HT1080 (cell line): ENCODE measurements around the gene HMCN2. TPM values are rescaled to one million over a fixed set of nuclear protein-coding genes. Genes with fewer than 3 reads are reported as not detected.

Experiments
- DNase-seq: peaks from one replicate; pipeline ENCODE4 v3.0.0-alpha.2; 2015; ENCODE audit warnings: low read depth
- total RNA-seq: library from RNA; depleted of rRNA; stranded (reverse); fragments of >200 nt; shearing (Covaris generic); gene quantifications from 2 replicates; pipeline ENCODE4 v1.2.3, GENCODE V29; 2014

The HMCN2 gene
- total RNA-seq, 1 experiment from 2014 or later: 0.48 TPM

GRCh38 chr9:130343445-130343918 lies 77.9 kb downstream of the HMCN2 start:
- no peak for DNase-seq

- DNase-seq: no peak
Observed at GRCh38 chr9:130344366-130344765, 78.8 kb downstream of the HMCN2 start.

GRCh38 chr9:130345009-130345896 lies 79.7 kb downstream of the HMCN2 start:
- DNase-seq: no peak

GRCh38 chr9:130345897-130346385 lies 80.4 kb downstream of the HMCN2 start:
- DNase-seq: no peak

- DNase-seq: no peak
Observed at GRCh38 chr9:130346431-130346830, 80.9 kb downstream of the HMCN2 start.

- DNase-seq: no peak
Observed at GRCh38 chr9:130347036-130347435, 81.5 kb downstream of the HMCN2 start.

GRCh38 chr9:130347931-130348330 lies 82.4 kb downstream of the HMCN2 start:
- DNase-seq: no peak

- no peak for DNase-seq
Observed at GRCh38 chr9:130348341-130348740, 82.8 kb downstream of the HMCN2 start.

GRCh38 chr9:130348881-130349280 lies 83.3 kb downstream of the HMCN2 start:
- no peak for DNase-seq

GRCh38 chr9:130349398-130349797 lies 83.8 kb downstream of the HMCN2 start:
- DNase-seq: no peak

GRCh38 chr9:130351343-130351742 lies 85.8 kb downstream of the HMCN2 start:
- DNase-seq: no peak

- DNase-seq: no peak
Observed at GRCh38 chr9:130352081-130352480, 86.5 kb downstream of the HMCN2 start.

- DNase-seq: no peak
Observed at GRCh38 chr9:130352586-130353285, 87.2 kb downstream of the HMCN2 start.

- DNase-seq: no peak
Observed at GRCh38 chr9:130354378-130354777, 88.8 kb downstream of the HMCN2 start.

- no peak for DNase-seq
Observed at GRCh38 chr9:130354806-130355205, 89.2 kb downstream of the HMCN2 start.

GRCh38 chr9:130356033-130356432 lies 90.5 kb downstream of the HMCN2 start:
- DNase-seq: no peak

GRCh38 chr9:130356877-130357584 lies 91.5 kb downstream of the HMCN2 start:
- DNase-seq: no peak

- DNase-seq: no peak
Observed at GRCh38 chr9:130358928-130359327, 93.4 kb downstream of the HMCN2 start.

- no peak for DNase-seq
Observed at GRCh38 chr9:130359819-130360218, 94.3 kb downstream of the HMCN2 start.

GRCh38 chr9:130360672-130361071 lies 95.1 kb downstream of the HMCN2 start:
- DNase-seq: no peak

- DNase-seq: no peak
Observed at GRCh38 chr9:130361873-130362362, 96.4 kb downstream of the HMCN2 start.
